ENCODE results near the gene GTF3A.

The GTF3A gene

DNA sequence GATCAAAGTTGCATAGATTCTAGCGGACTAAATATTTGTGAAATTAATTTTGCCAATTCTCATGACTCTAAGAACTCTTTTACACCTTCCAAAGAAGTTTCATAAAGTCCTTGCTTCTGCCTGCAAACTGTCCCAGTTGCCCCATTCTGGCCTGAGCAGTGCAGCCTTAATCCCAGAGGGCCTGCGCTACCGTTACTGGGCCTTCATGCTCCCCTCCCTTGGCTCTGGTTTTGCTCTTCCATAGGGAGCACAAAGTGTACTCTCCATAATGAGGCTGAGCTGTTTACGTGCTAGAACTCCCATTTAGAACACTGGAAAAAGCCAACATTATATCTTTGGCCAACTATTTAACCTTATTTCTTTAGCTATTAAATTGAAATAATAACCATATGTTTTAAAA is 23.9 kb downstream of the GTF3A start:
- Mint-ChIP-seq H3K4me3 (no peak overlapping the region), H3K4me1 (ENCODE audit: low read depth) (peaks cover 43% of the 10 kb centered on the region), H3K27ac (no peak overlapping the region), H3K36me3 (ENCODE audit: low read depth) (peaks cover 31% of the 10 kb centered on the region), H3K27me3 (peaks cover 7% of the 10 kb centered on the region), H3K9me3 (no peaks in the 10 kb centered on the region)
- intact Hi-C loops (cut with micrococcal nuclease): no loop called here

DNA sequence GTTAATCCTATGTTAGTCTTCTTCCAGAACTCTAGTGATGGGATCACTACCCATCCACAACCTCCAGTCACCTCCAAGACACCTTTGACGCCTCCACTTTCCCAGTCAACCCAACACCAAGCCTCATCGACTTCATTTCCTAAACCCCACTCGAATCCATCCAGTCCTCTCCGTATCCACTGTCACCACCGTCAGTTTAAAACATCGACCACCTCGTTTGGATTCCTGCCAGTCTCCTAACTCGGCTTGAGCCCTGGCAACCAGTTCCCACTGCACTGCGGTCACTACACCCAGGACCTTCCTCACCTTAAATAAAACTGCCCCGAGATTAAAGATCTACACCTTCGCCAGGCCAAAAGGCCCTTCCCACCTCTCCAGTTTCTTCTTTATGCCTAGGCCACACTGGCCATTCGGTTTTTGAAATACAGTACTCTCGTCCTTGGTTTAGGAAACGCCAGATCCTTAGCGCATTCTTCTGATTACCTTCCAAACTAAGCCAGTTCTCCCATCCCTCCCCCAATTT is 24.7 kb downstream of the GTF3A start:
- H3K4me3 Mint-ChIP-seq: peak overlapping the region; percentile 91
- peaks cover 7% of the 10 kb centered on the region for H3K27me3 Mint-ChIP-seq
- H3K36me3 Mint-ChIP-seq (ENCODE audit: low read depth): peaks cover 31% of the 10 kb centered on the region
- H3K27ac Mint-ChIP-seq: peak overlapping the region; percentile 88
- H3K4me1 Mint-ChIP-seq (ENCODE audit: low read depth): peaks cover 43% of the 10 kb centered on the region
- intact Hi-C loops (cut with micrococcal nuclease): no loop called here
- no peaks in the 10 kb centered on the region for H3K9me3 Mint-ChIP-seq

DNA sequence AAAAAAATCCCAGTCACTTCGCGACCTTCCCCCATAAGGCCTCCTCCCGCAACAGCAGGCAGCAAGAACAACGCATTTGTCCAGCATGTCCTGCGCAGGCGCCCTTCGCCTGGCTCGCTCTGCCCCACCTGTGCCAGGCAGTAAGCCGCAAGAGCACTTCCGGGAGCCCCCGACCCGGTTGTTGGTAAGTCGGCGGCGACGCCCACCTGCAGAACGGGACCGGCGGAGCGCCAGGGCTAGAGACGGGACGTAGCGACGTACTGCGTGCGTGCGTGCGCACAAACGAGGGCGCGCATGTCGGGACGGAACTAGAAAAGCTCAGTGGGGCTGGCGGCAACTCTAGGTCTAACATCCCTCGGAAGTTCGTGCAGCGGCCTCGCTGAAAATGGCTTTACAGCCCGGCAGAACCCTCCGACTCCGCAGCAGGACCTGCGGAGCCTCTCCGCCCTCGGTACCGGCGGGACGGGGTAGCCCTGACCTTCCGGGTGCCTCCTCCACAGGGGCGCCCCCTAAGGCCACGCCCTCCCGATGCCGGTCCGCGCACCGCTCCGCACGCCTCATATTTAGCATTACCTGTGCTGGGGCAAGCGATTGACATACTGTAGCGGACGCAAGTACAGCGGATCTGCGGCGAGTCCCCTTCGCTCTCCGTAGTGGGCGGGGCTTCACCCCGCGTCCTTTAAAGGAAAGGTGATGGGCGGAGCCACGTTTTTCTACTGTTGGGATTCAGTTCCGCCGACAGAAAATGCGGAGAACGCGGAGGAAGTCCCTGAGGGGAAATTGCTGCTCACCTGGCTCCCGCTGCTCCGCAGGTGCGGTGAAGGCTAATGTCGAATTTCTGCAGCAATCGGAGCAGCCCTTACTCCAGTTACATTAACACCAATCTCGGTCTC is 25.8 kb downstream of the GTF3A start, which contains the start of gene MTIF3:
Gene MTIF3, minus strand, starts transcription at position 629 of the 893 bp plus-strand sequence. CDS start 10,116 bp downstream, outside the sequence.
- H3K9me3 Mint-ChIP-seq: no peaks in the 10 kb centered on the region
- peaks cover 7% of the 10 kb centered on the region for H3K27me3 Mint-ChIP-seq
- H3K36me3 Mint-ChIP-seq (ENCODE audit: low read depth): peaks cover 29% of the 10 kb centered on the region
- H3K4me3 Mint-ChIP-seq: peak within 1 kb of the TSS; percentile 91
- peaks cover 42% of the 10 kb centered on the region for H3K4me1 Mint-ChIP-seq (ENCODE audit: low read depth)
- peak within 1 kb of the TSS; percentile 88 for H3K27ac Mint-ChIP-seq
- intact Hi-C loops (cut with micrococcal nuclease): loop anchor here (1.0 to 5.0 kb wide), 3 partner anchors 25 to 73 kb away; no protein-coding TSS in a partner anchor

DNA sequence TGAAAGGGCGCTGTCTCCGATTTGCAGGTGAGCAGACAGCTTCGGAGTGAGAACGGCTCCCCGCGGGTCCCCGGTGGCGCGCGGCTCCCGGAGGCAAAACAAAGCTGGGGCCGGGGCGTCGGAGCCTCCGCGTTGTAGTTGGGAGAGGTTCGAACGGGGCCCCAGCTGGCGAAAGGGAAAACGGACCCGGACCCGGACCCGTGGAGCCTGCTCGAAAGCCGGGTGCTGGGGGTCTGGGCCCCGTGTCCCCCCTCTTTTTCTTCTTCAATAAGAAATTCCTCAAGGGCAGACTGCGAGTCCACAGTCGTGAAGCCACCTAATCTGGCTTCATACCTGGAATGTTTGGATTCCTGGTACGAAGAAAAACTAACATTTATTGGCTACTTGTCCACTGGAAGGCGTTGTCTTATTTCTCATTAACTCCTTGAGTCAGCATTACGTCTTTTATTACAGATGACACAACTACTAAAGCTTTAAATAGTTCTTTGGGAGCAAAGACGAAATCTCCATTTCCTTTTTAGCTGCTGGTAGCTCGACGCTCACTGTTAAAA is 26.6 kb downstream of the GTF3A start:
- Mint-ChIP-seq H3K4me3 (peak overlapping the region; percentile 91), H3K27ac (peak overlapping the region; percentile 88), H3K36me3 (ENCODE audit: low read depth) (peaks cover 21% of the 10 kb centered on the region), H3K27me3 (peaks cover 7% of the 10 kb centered on the region), H3K9me3 (no peaks in the 10 kb centered on the region), H3K4me1 (ENCODE audit: low read depth) (peaks cover 41% of the 10 kb centered on the region)
- intact Hi-C loops (cut with micrococcal nuclease): loop anchor here (1.0 to 5.0 kb wide), 3 partner anchors 26 to 74 kb away; no protein-coding TSS in a partner anchor

DNA sequence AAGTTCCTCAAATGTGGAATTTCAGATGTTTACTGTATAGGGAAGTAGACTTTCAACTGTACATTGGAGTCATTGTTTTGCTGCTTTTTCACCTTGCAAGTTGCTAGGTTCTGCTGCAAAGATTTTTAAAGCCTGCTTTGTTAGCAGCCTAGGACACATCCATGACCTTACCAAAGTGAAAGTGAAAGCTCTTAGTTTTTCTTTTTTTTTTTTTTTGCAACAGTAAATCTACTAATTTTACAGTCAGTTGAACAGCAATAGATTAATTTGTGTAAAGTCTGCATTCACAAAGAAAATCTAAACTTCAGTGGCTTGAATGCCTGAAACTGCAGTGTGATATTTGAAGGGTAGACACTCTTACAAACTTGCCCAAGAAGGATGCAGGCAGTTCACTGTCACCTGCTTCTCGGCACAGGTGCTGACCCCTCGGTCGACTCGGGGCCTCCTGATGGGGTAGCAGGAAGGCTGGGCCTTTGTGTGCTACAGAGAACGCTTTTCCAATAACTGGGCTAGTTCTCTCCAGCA is 31.0 kb downstream of the GTF3A start:
- Mint-ChIP-seq H3K4me1 (ENCODE audit: low read depth) (peaks cover 11% of the 10 kb centered on the region), H3K36me3 (ENCODE audit: low read depth) (peaks cover 4% of the 10 kb centered on the region), H3K4me3 (peak overlapping the region; percentile 63), H3K27me3 (peaks cover 7% of the 10 kb centered on the region), H3K9me3 (no peaks in the 10 kb centered on the region), H3K27ac (peak overlapping the region; percentile 79)
- intact Hi-C loops (cut with micrococcal nuclease): no loop called here

DNA sequence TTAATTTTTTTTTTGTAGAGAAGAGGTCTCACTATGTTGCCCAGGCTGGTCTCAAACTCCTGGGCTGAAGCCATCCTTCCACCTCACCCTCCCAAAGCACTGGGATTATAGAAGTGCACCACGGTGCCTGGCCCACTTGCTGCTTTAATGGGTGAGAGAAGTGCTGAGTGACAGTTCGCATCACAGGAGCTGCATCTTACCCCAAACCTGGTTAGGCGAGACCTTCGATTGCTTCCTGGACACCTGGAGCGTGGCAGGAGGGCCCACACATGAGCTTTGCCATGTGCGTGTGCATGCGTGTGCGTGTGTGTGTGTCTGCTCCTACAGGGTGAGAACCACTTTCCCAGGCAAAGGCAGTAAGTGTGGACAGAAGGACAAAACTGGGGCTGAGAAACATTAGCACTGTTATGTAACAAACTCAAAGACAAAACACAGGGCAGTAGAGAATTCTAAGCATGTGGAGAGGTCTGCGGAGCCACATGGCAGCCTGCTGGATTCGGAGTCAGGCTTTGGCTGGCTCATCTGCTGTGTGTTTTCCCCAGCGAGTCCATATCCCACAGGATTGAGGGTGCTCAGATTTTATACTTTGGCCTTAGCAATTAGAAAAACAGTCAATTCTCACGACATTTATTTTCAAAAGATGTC is 37.6 kb downstream of the GTF3A start:
- no peak overlapping the region for H3K4me3 Mint-ChIP-seq
- H3K4me1 Mint-ChIP-seq (ENCODE audit: low read depth): no peaks in the 10 kb centered on the region
- no peaks in the 10 kb centered on the region for H3K36me3 Mint-ChIP-seq (ENCODE audit: low read depth)
- intact Hi-C loops (cut with micrococcal nuclease): no loop called here
- H3K27me3 Mint-ChIP-seq: peaks cover 2% of the 10 kb centered on the region
- H3K9me3 Mint-ChIP-seq: no peaks in the 10 kb centered on the region
- no peak overlapping the region for H3K27ac Mint-ChIP-seq

DNA sequence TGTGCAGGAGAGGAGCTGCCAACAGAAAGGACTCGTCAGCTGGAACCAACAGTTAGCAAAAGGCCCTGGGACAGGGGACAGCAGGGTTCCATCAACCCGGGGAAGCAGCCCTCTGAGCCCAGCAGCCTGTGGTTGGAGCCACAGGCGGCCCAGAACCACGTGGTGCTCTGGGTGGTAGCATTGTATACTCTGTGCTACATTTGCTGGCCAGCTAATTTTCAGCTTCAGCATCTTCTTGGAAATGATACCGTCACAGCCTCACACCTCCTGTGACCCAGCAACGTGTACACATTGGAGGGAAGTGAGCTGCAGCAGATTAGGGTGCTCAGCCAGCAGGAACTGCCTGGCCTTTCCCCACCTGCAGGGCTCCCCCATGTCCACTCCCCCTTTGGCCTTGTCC is 39.1 kb downstream of the GTF3A start:
- Mint-ChIP-seq H3K9me3 (no peaks in the 10 kb centered on the region), H3K36me3 (ENCODE audit: low read depth) (no peaks in the 10 kb centered on the region), H3K27ac (no peak overlapping the region), H3K4me1 (ENCODE audit: low read depth) (no peaks in the 10 kb centered on the region), H3K27me3 (peaks cover 2% of the 10 kb centered on the region), H3K4me3 (no peak overlapping the region)
- intact Hi-C loops (cut with micrococcal nuclease): no loop called here

DNA sequence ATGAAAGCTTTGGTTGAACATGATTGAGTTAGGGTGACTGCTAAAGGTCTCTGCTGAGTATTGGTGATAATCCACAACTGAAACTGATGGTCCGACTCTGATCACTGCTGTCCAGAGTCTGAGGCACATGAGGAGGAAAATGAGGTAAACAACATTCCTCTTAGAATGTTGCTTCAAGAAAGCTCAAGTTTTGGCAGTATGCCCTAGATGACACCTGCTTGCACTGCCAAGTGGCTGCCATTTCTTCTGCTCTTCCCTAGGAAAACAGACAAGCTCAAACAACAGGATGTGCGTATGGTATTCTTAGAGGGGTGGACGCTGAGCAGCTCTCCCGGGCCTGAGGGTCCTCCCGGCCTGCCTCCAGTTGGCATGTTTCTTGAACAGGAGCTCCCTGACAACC is 41.2 kb downstream of the GTF3A start:
- no peak overlapping the region for H3K4me3 Mint-ChIP-seq
- H3K9me3 Mint-ChIP-seq: no peaks in the 10 kb centered on the region
- intact Hi-C loops (cut with micrococcal nuclease): no loop called here
- no peaks in the 10 kb centered on the region for H3K4me1 Mint-ChIP-seq (ENCODE audit: low read depth)
- H3K27me3 Mint-ChIP-seq: peaks cover 2% of the 10 kb centered on the region
- no peaks in the 10 kb centered on the region for H3K36me3 Mint-ChIP-seq (ENCODE audit: low read depth)
- no peak overlapping the region for H3K27ac Mint-ChIP-seq

DNA sequence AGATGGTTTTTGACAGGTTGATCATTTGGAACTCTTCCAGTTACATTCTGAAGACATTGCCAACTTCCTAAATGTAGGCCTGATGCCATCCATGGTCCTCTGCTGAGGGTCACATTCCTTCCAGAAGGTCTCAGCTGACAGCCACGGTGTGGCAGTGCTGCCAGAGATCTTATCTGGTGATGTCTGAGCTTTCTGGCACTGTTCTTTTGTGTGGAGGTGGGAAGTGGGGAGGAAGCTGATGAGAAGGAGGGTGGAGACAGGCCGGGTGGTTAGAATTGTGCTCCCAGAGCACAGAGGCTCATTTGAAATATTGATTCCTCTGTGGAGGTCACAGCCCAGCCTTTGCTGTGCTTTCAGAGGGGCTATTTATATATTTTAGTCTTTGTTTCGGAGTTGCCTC is 42.1 kb downstream of the GTF3A start:
- no peaks in the 10 kb centered on the region for H3K4me1 Mint-ChIP-seq (ENCODE audit: low read depth)
- intact Hi-C loops (cut with micrococcal nuclease): no loop called here
- no peak overlapping the region for H3K27ac Mint-ChIP-seq
- H3K4me3 Mint-ChIP-seq: no peak overlapping the region
- no peaks in the 10 kb centered on the region for H3K9me3 Mint-ChIP-seq
- H3K27me3 Mint-ChIP-seq: peaks cover 2% of the 10 kb centered on the region
- H3K36me3 Mint-ChIP-seq (ENCODE audit: low read depth): no peaks in the 10 kb centered on the region

DNA sequence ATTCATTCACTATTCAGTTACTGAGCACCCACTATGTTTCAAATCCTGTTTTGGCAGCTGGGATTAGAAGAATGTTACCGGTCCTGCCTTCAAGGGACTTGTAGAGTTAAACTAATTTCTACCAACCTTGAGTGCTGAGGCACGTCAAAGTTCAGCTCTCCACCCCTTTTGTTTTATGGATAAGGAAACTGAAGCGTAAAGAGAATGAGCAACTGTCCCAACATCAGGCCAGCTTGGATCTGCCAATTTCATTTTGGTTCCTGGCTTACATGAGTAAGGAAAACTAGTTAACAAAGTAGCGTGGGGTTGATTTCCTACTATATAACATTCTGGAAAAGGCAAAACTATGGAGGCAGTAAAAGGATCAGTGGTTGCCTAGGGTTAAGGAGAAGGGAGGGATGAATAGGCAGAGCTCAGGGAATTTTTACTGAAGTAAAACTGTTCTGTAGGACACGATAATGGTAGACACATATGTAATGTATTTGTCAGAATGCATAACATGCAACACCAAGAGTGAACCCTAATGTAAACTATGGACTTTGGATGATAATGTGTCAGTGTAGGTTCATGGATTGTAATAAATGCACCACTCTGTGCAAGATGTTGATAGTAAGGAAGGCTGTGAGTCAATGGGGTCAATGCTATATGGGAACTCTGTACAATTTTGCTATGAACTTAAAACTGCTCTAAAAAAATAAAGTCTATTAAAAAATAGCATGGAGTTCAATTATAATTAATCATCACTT is 45.8 kb downstream of the GTF3A start:
- H3K4me1 Mint-ChIP-seq (ENCODE audit: low read depth): no peaks in the 10 kb centered on the region
- H3K27ac Mint-ChIP-seq: no peak overlapping the region

DNA sequence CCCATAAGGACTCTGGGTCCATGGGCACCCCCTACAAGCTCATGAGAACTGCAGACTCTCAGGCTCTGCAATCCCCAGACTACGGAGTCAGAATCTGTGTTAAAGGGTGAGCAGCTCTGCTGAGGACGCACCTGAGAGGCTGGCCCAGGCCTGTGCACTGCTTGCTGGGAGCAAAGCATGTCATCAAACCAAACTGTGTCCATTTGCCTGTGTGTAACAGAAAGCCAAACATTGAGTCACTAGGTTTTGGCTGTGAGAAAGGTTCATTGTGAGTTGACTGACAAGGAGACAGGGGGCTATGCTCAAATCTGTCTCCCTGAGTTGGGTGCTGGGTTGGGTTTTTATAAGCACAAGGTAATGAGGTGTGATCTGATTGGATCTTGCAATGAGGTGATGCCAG is 48.0 kb downstream of the GTF3A start:
- no peaks in the 10 kb centered on the region for H3K27me3 Mint-ChIP-seq
- H3K36me3 Mint-ChIP-seq (ENCODE audit: low read depth): no peaks in the 10 kb centered on the region
- H3K4me3 Mint-ChIP-seq: no peak overlapping the region
- intact Hi-C loops (cut with micrococcal nuclease): no loop called here
- no peaks in the 10 kb centered on the region for H3K9me3 Mint-ChIP-seq
- H3K27ac Mint-ChIP-seq: no peak overlapping the region
- H3K4me1 Mint-ChIP-seq (ENCODE audit: low read depth): peaks cover 8% of the 10 kb centered on the region

More for the DNA sequence above, 45.8 kb downstream of the GTF3A start:
- intact Hi-C loops (cut with micrococcal nuclease): no loop called here
- H3K27me3 Mint-ChIP-seq: peaks cover 2% of the 10 kb centered on the region
- H3K4me3 Mint-ChIP-seq: no peak overlapping the region
- no peaks in the 10 kb centered on the region for H3K36me3 Mint-ChIP-seq (ENCODE audit: low read depth)
- no peaks in the 10 kb centered on the region for H3K9me3 Mint-ChIP-seq

DNA sequence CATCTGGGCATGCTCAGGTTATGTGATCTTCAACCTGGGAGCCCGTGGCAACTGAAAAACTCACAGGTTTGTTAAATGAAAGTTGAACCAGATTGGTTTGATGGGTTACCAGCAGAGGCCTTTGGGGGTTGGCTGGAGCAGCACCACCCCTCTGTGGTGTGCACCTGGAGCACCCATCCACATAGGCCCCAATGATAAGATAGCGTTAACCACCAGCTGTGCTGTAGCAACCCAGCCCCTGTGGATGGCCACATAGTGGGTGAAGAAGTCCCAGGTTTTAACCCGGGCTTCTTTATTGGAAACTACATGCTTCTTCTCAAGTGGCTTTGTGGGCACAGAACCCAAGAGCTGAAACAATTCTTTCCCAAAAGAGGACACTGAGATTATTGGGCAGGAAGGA is 48.5 kb downstream of the GTF3A start:
- Mint-ChIP-seq H3K27ac (no peak overlapping the region), H3K4me1 (ENCODE audit: low read depth) (peaks cover 9% of the 10 kb centered on the region), H3K27me3 (no peaks in the 10 kb centered on the region), H3K36me3 (ENCODE audit: low read depth) (no peaks in the 10 kb centered on the region), H3K9me3 (no peaks in the 10 kb centered on the region), H3K4me3 (no peak overlapping the region)
- intact Hi-C loops (cut with micrococcal nuclease): no loop called here

DNA sequence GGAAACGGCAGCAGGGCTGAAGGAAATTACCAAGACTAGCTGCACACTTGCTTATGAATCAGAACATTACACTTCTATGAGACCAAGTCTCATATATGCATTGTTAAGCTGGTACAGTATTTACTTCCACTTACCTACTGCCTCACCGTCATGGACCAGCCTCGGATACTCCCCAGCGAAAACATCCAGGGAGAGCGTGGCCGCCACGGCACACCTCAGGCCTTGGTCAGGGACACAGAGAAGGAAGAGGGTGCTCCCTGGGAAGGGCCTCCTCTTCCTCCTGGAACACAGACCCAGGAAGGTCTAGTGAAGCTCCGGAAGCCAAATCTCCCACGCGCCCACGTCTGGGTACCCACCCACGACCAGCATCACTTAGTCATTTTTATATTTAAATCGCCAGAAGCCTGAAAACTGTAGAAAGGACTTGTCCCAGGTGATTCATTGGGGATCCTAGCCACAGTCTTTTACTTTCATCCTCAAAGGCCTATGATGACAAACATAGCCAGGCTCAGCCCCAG is 50.4 kb downstream of the GTF3A start:
- intact Hi-C loops (cut with micrococcal nuclease): no loop called here
- H3K27ac Mint-ChIP-seq: no peak overlapping the region
- peaks cover 9% of the 10 kb centered on the region for H3K4me1 Mint-ChIP-seq (ENCODE audit: low read depth)
- H3K27me3 Mint-ChIP-seq: no peaks in the 10 kb centered on the region
- no peaks in the 10 kb centered on the region for H3K36me3 Mint-ChIP-seq (ENCODE audit: low read depth)
- no peaks in the 10 kb centered on the region for H3K9me3 Mint-ChIP-seq
- no peak overlapping the region for H3K4me3 Mint-ChIP-seq
